HCT116 (cell line): ENCODE data around the gene ELK3. TPM values are rescaled to one million over a fixed set of nuclear protein-coding genes. Genes with fewer than 3 reads are reported as not detected.
A peak's percentile ranks its signal among the peaks of the same experiment; 100 is the strongest.

Source experiments
- ATAC-seq: fragments of 200-7000 bp; cut with Tn5 transposase; 2 replicates; pipeline ENCODE4 v1.9.1; 2020; ENCODE audit warnings: mild to moderate bottlenecking, moderate library complexity
- Bru-seq: library from RNA; stranded (reverse); fragments of 400-500 nt; gene quantifications from one replicate; lab custom pipeline; 2021; lab: Mats Ljungman, UMichigan
- BruChase-seq, 2 experiments: library from RNA; stranded (reverse); fragments of 400-500 nt; gene quantifications; one replicate each; lab custom pipeline; 2021; lab: Mats Ljungman, UMichigan
- BruUV-seq: library from RNA; stranded (reverse); fragments of 400-500 nt; replicated peaks from 2 replicates; lab custom pipeline; 2021; lab: Mats Ljungman, UMichigan
- CTCF ChIA-PET: fragments of 300-600 bp; sonication (Branson Sonifier 250); formaldehyde crosslinking; loops from one replicate; lab custom pipeline; 2021; ENCODE audit warnings: antibody characterized with exemption; lab: Charles Lee
- POLR2A ChIA-PET: fragments of 300-600, 350-600 bp; sonication (Branson Sonifier 250); formaldehyde crosslinking; loops from one replicate; lab custom pipeline; 2021; ENCODE audit warnings: antibody characterized with exemption; lab: Charles Lee
- RAD21 ChIA-PET, 2 experiments: fragments of 300-600 bp; sonication (Branson Sonifier 250); formaldehyde crosslinking; loops; one replicate each; lab custom pipeline; 2023; ENCODE audit warnings: low total read pairs in 2 of 2; ENCODE audit not compliant: uncharacterized antibody in 2 of 2, unreplicated experiment in 2 of 2, low non-redundant PET in 1 of 2; lab: Charles Lee
- DNase-seq: peaks from one replicate; pipeline ENCODE4 v3.0.0-alpha.2; 2010; ENCODE audit warnings: low read depth, low spot score
- H2AFZ ChIP-seq: fragments of 200-600 bp; shearing (Covaris generic), sonication (generic); 2 replicates; pipeline ENCODE4 v1.6.1; 2017; ENCODE audit warnings: low read depth, mixed run types, mixed read lengths, antibody characterized with exemption, low read length; ENCODE audit not compliant: poor library complexity, severe bottlenecking
- H3K27ac ChIP-seq: 2 replicates; pipeline ENCODE4 v1.5.1; 2012; ENCODE audit warnings: low read depth, low read length
- H3K27me3 ChIP-seq: fragments of 200-600 bp; sonication (generic); 2 replicates; pipeline ENCODE4 v1.6.1; 2016; ENCODE audit warnings: mixed run types, low read length, mixed read lengths; ENCODE audit not compliant: insufficient read depth
- H3K36me3 ChIP-seq, 2 experiments: fragments of 200-500 bp in 1 of 2; fragments of 200-600 bp in 1 of 2; sonication (Bioruptor generic) in 1 of 2; sonication (generic) in 1 of 2; 2 replicates each; pipeline versions ENCODE4 v1.5.1 to v1.6.1; 2014 to 2016; ENCODE audit warnings: low read length in 2 of 2, inconsistent platforms in 1 of 2, mixed read lengths in 1 of 2, mixed run types in 1 of 2; ENCODE audit not compliant: insufficient read depth in 2 of 2, control insufficient read depth in 1 of 2
- H3K4me1 ChIP-seq, 2 experiments: fragments of 200-600 bp in 1 of 2; sonication (generic) in 1 of 2; 2 replicates each; pipeline versions ENCODE4 v1.5.1 to v1.6.1; 2012 to 2017; ENCODE audit warnings: low read length in 2 of 2, inconsistent platforms in 1 of 2, mild to moderate bottlenecking in 1 of 2, mixed read lengths in 1 of 2, mixed run types in 1 of 2, moderate library complexity in 1 of 2; ENCODE audit not compliant: insufficient read depth in 2 of 2, control insufficient read depth in 1 of 2
- H3K4me2 ChIP-seq: fragments of 200-600 bp; sonication (generic); 2 replicates; pipeline ENCODE4 v1.6.1; 2017; ENCODE audit warnings: mixed run types, low read length, mixed read lengths
- H3K4me3 ChIP-seq, 2 experiments: fragments of 200-600 bp in 1 of 2; sonication (generic) in 1 of 2; replicated peaks in 1 of 2; 2 replicates each; pipeline ENCODE4 v1.5.1; 2011 to 2016; ENCODE audit warnings: low read length in 2 of 2, control low read depth in 1 of 2, low read depth in 1 of 2, mild to moderate bottlenecking in 1 of 2, mixed read lengths in 1 of 2, mixed run types in 1 of 2
- H3K79me2 ChIP-seq: fragments of 200-600 bp; sonication (generic); 2 replicates; pipeline ENCODE4 v1.6.1; 2017; ENCODE audit warnings: mild to moderate bottlenecking, mixed run types, low read length, moderate library complexity, mixed read lengths; ENCODE audit not compliant: insufficient read depth
- H3K9ac ChIP-seq: fragments of 200-600 bp; sonication (generic); 2 replicates; pipeline ENCODE4 v1.6.1; 2016; ENCODE audit warnings: low read length, mixed read lengths
- H3K9me2 ChIP-seq: fragments of 200-600 bp; sonication (generic), shearing (Covaris generic); 2 replicates; pipeline ENCODE4 v1.6.1; 2017; ENCODE audit warnings: mixed run types, mild to moderate bottlenecking, moderate library complexity; ENCODE audit not compliant: insufficient read depth
- H3K9me3 ChIP-seq, 2 experiments: fragments of 200-500 bp in 1 of 2; fragments of 200-600 bp in 1 of 2; sonication (Bioruptor generic) in 1 of 2; sonication (generic) in 1 of 2; 2 replicates each; pipeline ENCODE4 v1.6.1; 2014 to 2017; ENCODE audit warnings: low read length in 2 of 2, mixed read lengths in 2 of 2, inconsistent platforms in 1 of 2, low read depth in 1 of 2, mild to moderate bottlenecking in 1 of 2, mixed run types in 1 of 2, moderate library complexity in 1 of 2; ENCODE audit not compliant: control insufficient read depth in 1 of 2, insufficient read depth in 1 of 2
- H4K20me1 ChIP-seq: fragments of 200-600 bp; sonication (generic), shearing (Covaris generic); 2 replicates; pipeline ENCODE4 v1.6.1; 2017; ENCODE audit warnings: mixed run types, mild to moderate bottlenecking, moderate library complexity; ENCODE audit not compliant: insufficient read depth
- CBX3 ChIP-seq: IDR thresholded peaks from 2 replicates; pipeline ENCODE4 v1.6.1; 2012; ENCODE audit warnings: low read depth
- EGR1 ChIP-seq: IDR thresholded peaks from 2 replicates; pipeline ENCODE4 v1.6.1; 2012; ENCODE audit warnings: low read depth
- ELF1 ChIP-seq: IDR thresholded peaks from 2 replicates; pipeline ENCODE4 v1.6.1; 2012; ENCODE audit warnings: low read depth, borderline replicate concordance
- EZH2 ChIP-seq: fragments of 200-600 bp; sonication (generic); IDR thresholded peaks from 2 replicates; pipeline ENCODE4 v1.6.1; 2017; ENCODE audit warnings: antibody characterized with exemption, mixed run types
- EZH2phosphoT487 ChIP-seq: fragments of 200-600 bp; IDR thresholded peaks from 2 replicates; pipeline ENCODE4 v1.6.1; 2018; ENCODE audit warnings: antibody characterized with exemption, borderline replicate concordance
- FOSL1 ChIP-seq: IDR thresholded peaks from 2 replicates; pipeline ENCODE4 v1.6.1; 2012; ENCODE audit warnings: low read depth
- POLR2A ChIP-seq: IDR thresholded peaks from 2 replicates; pipeline ENCODE4 v1.7.0; 2011; ENCODE audit warnings: borderline replicate concordance; ENCODE audit not compliant: insufficient read depth, insufficient read length; ENCODE audit errors: extremely low read depth
- POLR2AphosphoS5 ChIP-seq: IDR thresholded peaks from 2 replicates; pipeline ENCODE4 v1.6.1; 2011; ENCODE audit warnings: mild to moderate bottlenecking, low read depth, low read length, moderate library complexity
- RAD21 ChIP-seq: IDR thresholded peaks from 2 replicates; pipeline ENCODE4 v1.6.1; 2012; ENCODE audit warnings: low read depth, mild to moderate bottlenecking
- SIN3A ChIP-seq: IDR thresholded peaks from 2 replicates; pipeline ENCODE4 v1.6.1; 2012; ENCODE audit warnings: low read depth
- SRF ChIP-seq: IDR thresholded peaks from 2 replicates; pipeline ENCODE4 v1.6.1; 2012; ENCODE audit warnings: low read depth
- TCF7L2 ChIP-seq: IDR thresholded peaks from 2 replicates; pipeline ENCODE4 v1.7.0; 2011; ENCODE audit warnings: borderline replicate concordance, inconsistent platforms; ENCODE audit not compliant: insufficient read depth, insufficient read length; ENCODE audit errors: extremely low read depth
- YY1 ChIP-seq: IDR thresholded peaks from 2 replicates; pipeline ENCODE4 v1.6.1; 2011; ENCODE audit warnings: low read length, low read depth, moderate library complexity, mild to moderate bottlenecking; ENCODE audit not compliant: insufficient replicate concordance; ENCODE audit errors: extremely low read depth
- ZFX ChIP-seq: fragments of 450-650 bp; IDR thresholded peaks from 2 replicates; pipeline ENCODE4 v1.6.1; 2017
- ZNF274 ChIP-seq: fragments of 200-500 bp; sonication (Bioruptor generic); IDR thresholded peaks from 2 replicates; pipeline ENCODE4 v1.6.1; 2014; ENCODE audit warnings: mild to moderate bottlenecking, low read depth, low read length, inconsistent platforms
- intact Hi-C: fragments of 100-400 bp; cut with micrococcal nuclease; formaldehyde crosslinking; loops from 2 replicates; pipeline ENCODE4 v1.10.0; 2022
- long read RNA-seq: library from polyadenylated mRNA; unstranded; transcript quantifications from one replicate; pipeline ENCODE4 v2.0.0, GENCODE V29; 2021; ENCODE audit not compliant: unreplicated experiment
- polyA plus RNA-seq: library from polyadenylated mRNA; unstranded; fragments of >200 nt; gene quantifications from 2 replicates; pipeline ENCODE4 v1.2.1, GENCODE V29; 2012; ENCODE audit warnings: missing spikeins
- total RNA-seq: library from RNA; stranded (reverse); gene quantifications from one replicate; pipeline ENCODE4 v1.2.1, GENCODE V29; 2021; ENCODE audit not compliant: unreplicated experiment
- TF ChIP-seq, protein P1 (sequence below), 3 experiments: fragments of 200-600 bp in 1 of 3; sonication (generic) in 1 of 3; IDR thresholded peaks in 2 of 3; conservative IDR thresholded peaks in 1 of 3; 2 replicates each; pipeline ENCODE4 v1.5.1; 2012 to 2017; ENCODE audit warnings: low read depth in 2 of 3, low read length in 2 of 3, antibody characterized with exemption in 1 of 3, borderline replicate concordance in 1 of 3, control low read depth in 1 of 3, mild to moderate bottlenecking in 1 of 3, mixed read lengths in 1 of 3, mixed run types in 1 of 3, moderate library complexity in 1 of 3; ENCODE audit not compliant: insufficient read depth in 1 of 3
- TF ChIP-seq, protein P2 (sequence below): IDR thresholded peaks from 2 replicates; pipeline ENCODE4 v1.6.1; 2011; ENCODE audit warnings: mild to moderate bottlenecking, low read length, moderate library complexity; ENCODE audit not compliant: insufficient replicate concordance; ENCODE audit errors: extremely low read depth

ELK3 gene
- total RNA-seq, result 45.6 TPM
- polyA plus RNA-seq, result 42.5 and 44.0 TPM in 2 replicates
- Bru-seq, nascent RNA, result percentile 81 among the genes with signal in this experiment
- BruChase-seq, experiment 1, labeled RNA remaining after a 6-hour chase, result percentile 79 among the genes with signal in this experiment
- percentile 65 among the genes with signal in this experiment for BruChase-seq, experiment 2, labeled RNA remaining after a 2-hour chase
- long read RNA-seq, full-length matches to known transcripts, result 32 of 53 reads
- long read RNA-seq, partial matches to known transcripts, result 17 of 53 reads
- long read RNA-seq, other reads (novel, unspliced or antisense), result 4 of 53 reads

GRCh38 chr12:96193725-96194575 lies at the start of gene ELK3:
Gene ELK3, plus strand, starts transcription at chr12:96194375.
- POLR2A ChIA-PET, result no interaction called here
- H3K36me3 ChIP-seq, result no peaks in the 10 kb centered on the region
- RAD21 ChIA-PET, result no interaction called here
- peak within 1 kb of the TSS; percentile 84 for H3K9ac ChIP-seq
- intact Hi-C loops, result no loop called here
- H3K27me3 ChIP-seq, result no peaks in the 10 kb centered on the region
- H3K4me3 ChIP-seq, result peak within 1 kb of the TSS; percentile 86 to 88
- CTCF ChIA-PET, result no interaction called here
- DNase-seq (no peak), ATAC-seq (peak; percentile 65)
- BruUV-seq, result no TSS peak
- H3K9me3 ChIP-seq, result no peaks in the 10 kb centered on the region
- H3K27ac ChIP-seq, result peak within 1 kb of the TSS; percentile 94
- peaks cover 42% of the 10 kb centered on the region for H3K79me2 ChIP-seq
- peak within 1 kb of the TSS; percentile 99 for H3K4me2 ChIP-seq
- H3K4me1 ChIP-seq, result peaks cover 36 to 41% of the 10 kb centered on the region in 2 experiments
- no peaks in the 10 kb centered on the region for H4K20me1 ChIP-seq
- H2AFZ ChIP-seq, result peak within 1 kb of the TSS; percentile 75
- no peaks in the 10 kb centered on the region for H3K9me2 ChIP-seq
- TF ChIP-seq CBX3 (peak; percentile 62; the same call in 1 of the 2 replicates), ELF1 (no peak), POLR2AphosphoS5 (peak; percentile 12), SIN3A (no peak), SRF (no peak), POLR2A (no peak), EZH2phosphoT487 (no peak), ZFX (peak; percentile 27; the same call in 1 of the 2 replicates), TCF7L2 (no peak), YY1 (no peak), EZH2 (no peak), ZNF274 (no peak), FOSL1 (no peak), EGR1 (no peak), RAD21 (no peak)
- TF ChIP-seq, protein P1, sequence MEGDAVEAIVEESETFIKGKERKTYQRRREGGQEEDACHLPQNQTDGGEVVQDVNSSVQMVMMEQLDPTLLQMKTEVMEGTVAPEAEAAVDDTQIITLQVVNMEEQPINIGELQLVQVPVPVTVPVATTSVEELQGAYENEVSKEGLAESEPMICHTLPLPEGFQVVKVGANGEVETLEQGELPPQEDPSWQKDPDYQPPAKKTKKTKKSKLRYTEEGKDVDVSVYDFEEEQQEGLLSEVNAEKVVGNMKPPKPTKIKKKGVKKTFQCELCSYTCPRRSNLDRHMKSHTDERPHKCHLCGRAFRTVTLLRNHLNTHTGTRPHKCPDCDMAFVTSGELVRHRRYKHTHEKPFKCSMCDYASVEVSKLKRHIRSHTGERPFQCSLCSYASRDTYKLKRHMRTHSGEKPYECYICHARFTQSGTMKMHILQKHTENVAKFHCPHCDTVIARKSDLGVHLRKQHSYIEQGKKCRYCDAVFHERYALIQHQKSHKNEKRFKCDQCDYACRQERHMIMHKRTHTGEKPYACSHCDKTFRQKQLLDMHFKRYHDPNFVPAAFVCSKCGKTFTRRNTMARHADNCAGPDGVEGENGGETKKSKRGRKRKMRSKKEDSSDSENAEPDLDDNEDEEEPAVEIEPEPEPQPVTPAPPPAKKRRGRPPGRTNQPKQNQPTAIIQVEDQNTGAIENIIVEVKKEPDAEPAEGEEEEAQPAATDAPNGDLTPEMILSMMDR (IDR thresholded peaks at IDR 0.05 in 2 of 3, conservative IDR thresholded peaks at IDR 0.05 in 1 of 3; ENCODE audit: borderline replicate concordance in 1 of 3, insufficient read depth in 1 of 3, low read depth in 2 of 3, low read length in 2 of 3), result no peak
- TF ChIP-seq, protein P2, sequence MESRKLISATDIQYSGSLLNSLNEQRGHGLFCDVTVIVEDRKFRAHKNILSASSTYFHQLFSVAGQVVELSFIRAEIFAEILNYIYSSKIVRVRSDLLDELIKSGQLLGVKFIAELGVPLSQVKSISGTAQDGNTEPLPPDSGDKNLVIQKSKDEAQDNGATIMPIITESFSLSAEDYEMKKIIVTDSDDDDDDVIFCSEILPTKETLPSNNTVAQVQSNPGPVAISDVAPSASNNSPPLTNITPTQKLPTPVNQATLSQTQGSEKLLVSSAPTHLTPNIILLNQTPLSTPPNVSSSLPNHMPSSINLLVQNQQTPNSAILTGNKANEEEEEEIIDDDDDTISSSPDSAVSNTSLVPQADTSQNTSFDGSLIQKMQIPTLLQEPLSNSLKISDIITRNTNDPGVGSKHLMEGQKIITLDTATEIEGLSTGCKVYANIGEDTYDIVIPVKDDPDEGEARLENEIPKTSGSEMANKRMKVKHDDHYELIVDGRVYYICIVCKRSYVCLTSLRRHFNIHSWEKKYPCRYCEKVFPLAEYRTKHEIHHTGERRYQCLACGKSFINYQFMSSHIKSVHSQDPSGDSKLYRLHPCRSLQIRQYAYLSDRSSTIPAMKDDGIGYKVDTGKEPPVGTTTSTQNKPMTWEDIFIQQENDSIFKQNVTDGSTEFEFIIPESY, result no peak
